WTC11 (cell line): Measurements from ENCODE around the gene HAUS8.

Experiments used
- AFF4 ChIP-seq: sonication (generic); formaldehyde crosslinking; IDR thresholded peaks from 2 replicates; pipeline ENCODE4 v1.8.1; 2023; ENCODE audit warnings: mild to moderate bottlenecking, missing genetic modification reagents, borderline replicate concordance
- CREM ChIP-seq: sonication (generic); formaldehyde crosslinking; IDR thresholded peaks from 2 replicates; pipeline ENCODE4 v1.8.1; 2022; ENCODE audit warnings: mild to moderate bottlenecking, missing genetic modification reagents, moderate library complexity
- CTCF ChIP-seq: fragments of 200-600 bp; IDR thresholded peaks from 2 replicates; pipeline ENCODE4 v1.8.0; 2022; ENCODE audit warnings: antibody characterized with exemption
- ELF4 ChIP-seq: sonication (generic); formaldehyde crosslinking; IDR thresholded peaks from 2 replicates; pipeline ENCODE4 v1.8.1; 2022; ENCODE audit warnings: low read depth, mild to moderate bottlenecking, moderate library complexity, missing genetic modification reagents
- JUN ChIP-seq: sonication (generic); formaldehyde crosslinking; IDR thresholded peaks from 2 replicates; pipeline ENCODE4 v1.8.0; 2023; ENCODE audit warnings: mild to moderate bottlenecking, missing genetic modification reagents
- MAX ChIP-seq: sonication (generic); formaldehyde crosslinking; IDR thresholded peaks from 2 replicates; pipeline ENCODE4 v1.8.0; 2022; ENCODE audit warnings: mild to moderate bottlenecking, missing genetic modification reagents
- NFATC4 ChIP-seq: fragments of 250-450 bp; sonication (Bioruptor Pico); IDR thresholded peaks from 2 replicates; pipeline ENCODE4 v1.9.0; 2021; ENCODE audit warnings: mild to moderate bottlenecking
- NFE2L1 ChIP-seq: sonication (generic); formaldehyde crosslinking; IDR thresholded peaks from 2 replicates; pipeline ENCODE4 v1.8.1; 2023; ENCODE audit warnings: missing genetic modification reagents
- NR2C2 ChIP-seq: sonication (generic); formaldehyde crosslinking; IDR thresholded peaks from 2 replicates; pipeline ENCODE4 v1.8.0; 2022; ENCODE audit warnings: mild to moderate bottlenecking, missing genetic modification reagents
- SMAD4 ChIP-seq: sonication (generic); formaldehyde crosslinking; IDR thresholded peaks from 2 replicates; pipeline ENCODE4 v1.8.0; 2022; ENCODE audit warnings: mild to moderate bottlenecking, missing genetic modification reagents
- USF1 ChIP-seq: sonication (generic); formaldehyde crosslinking; IDR thresholded peaks from 2 replicates; pipeline ENCODE4 v1.8.0; 2022; ENCODE audit warnings: mild to moderate bottlenecking, missing genetic modification reagents
- ZNF121 ChIP-seq: sonication (generic); formaldehyde crosslinking; IDR thresholded peaks from 2 replicates; pipeline ENCODE4 v1.8.0; 2023; ENCODE audit warnings: missing genetic modification reagents
- ZNF423 ChIP-seq: fragments of 250-450 bp; sonication (Bioruptor Pico); IDR thresholded peaks from 2 replicates; pipeline ENCODE4 v2.1.2; 2022; ENCODE audit warnings: mild to moderate bottlenecking, moderate library complexity

- TF ChIP-seq MAX: no peak
- no peak for TF ChIP-seq NFE2L1 (CRISPR knock-in tag)
- TF ChIP-seq AFF4 (CRISPR knock-in tag): no peak
- no peak for TF ChIP-seq USF1 (CRISPR knock-in tag)
- TF ChIP-seq CTCF: no peak
- TF ChIP-seq ELF4 (CRISPR knock-in tag): no peak
- TF ChIP-seq JUN (CRISPR knock-in tag): no peak
- TF ChIP-seq CREM: no peak
- no peak for TF ChIP-seq ZNF121 (CRISPR knock-in tag)
- no peak for TF ChIP-seq NR2C2 (CRISPR knock-in tag)
- no peak for TF ChIP-seq NFATC4 (CRISPR knock-in tag)
- TF ChIP-seq SMAD4 (CRISPR knock-in tag): no peak
- no peak for TF ChIP-seq ZNF423 (CRISPR knock-in tag)
Observed at GRCh38 chr19:17123041-17123440, 47.8 kb upstream of the HAUS8 start.
